ENCODE results near the gene CRYGN. TPM values are rescaled to one million over a fixed set of nuclear protein-coding genes. Genes with fewer than 3 reads are reported as not detected.

Gene CRYGN
- total RNA-seq, 4 donors from 2014 or later, result not detected

- no peaks in the 10 kb centered on the region for H3K27me3 ChIP-seq
- H3K4me3 ChIP-seq, result no peak overlapping the region
- H3K36me3 ChIP-seq, result no peaks in the 10 kb centered on the region
- no peak for DNase-seq
- TF ChIP-seq, protein P1, sequence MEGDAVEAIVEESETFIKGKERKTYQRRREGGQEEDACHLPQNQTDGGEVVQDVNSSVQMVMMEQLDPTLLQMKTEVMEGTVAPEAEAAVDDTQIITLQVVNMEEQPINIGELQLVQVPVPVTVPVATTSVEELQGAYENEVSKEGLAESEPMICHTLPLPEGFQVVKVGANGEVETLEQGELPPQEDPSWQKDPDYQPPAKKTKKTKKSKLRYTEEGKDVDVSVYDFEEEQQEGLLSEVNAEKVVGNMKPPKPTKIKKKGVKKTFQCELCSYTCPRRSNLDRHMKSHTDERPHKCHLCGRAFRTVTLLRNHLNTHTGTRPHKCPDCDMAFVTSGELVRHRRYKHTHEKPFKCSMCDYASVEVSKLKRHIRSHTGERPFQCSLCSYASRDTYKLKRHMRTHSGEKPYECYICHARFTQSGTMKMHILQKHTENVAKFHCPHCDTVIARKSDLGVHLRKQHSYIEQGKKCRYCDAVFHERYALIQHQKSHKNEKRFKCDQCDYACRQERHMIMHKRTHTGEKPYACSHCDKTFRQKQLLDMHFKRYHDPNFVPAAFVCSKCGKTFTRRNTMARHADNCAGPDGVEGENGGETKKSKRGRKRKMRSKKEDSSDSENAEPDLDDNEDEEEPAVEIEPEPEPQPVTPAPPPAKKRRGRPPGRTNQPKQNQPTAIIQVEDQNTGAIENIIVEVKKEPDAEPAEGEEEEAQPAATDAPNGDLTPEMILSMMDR (IDR thresholded peaks at IDR 0.05), result no peak
- TF ChIP-seq POLR2A (IDR thresholded peaks at IDR 0.05), result no peak
- H3K27ac ChIP-seq, result no peak overlapping the region
- H3K9me3 ChIP-seq, result no peaks in the 10 kb centered on the region
- no peaks in the 10 kb centered on the region for H3K4me1 ChIP-seq
Measured at GRCh38 chr7:151390598-151391357, 49.2 kb downstream of the CRYGN start.

- TF ChIP-seq POLR2A (IDR thresholded peaks at IDR 0.05), result no peak
- TF ChIP-seq, protein P1 (IDR thresholded peaks at IDR 0.05), result no peak
- no peaks in the 10 kb centered on the region for H3K9me3 ChIP-seq
- DNase-seq, result no peak
- H3K27me3 ChIP-seq, result no peaks in the 10 kb centered on the region
- H3K4me1 ChIP-seq, result no peaks in the 10 kb centered on the region
- no peak overlapping the region for H3K4me3 ChIP-seq
- no peak overlapping the region for H3K27ac ChIP-seq
- no peaks in the 10 kb centered on the region for H3K36me3 ChIP-seq
Measured at GRCh38 chr7:151389768-151390597, 50.0 kb downstream of the CRYGN start.

DNA sequence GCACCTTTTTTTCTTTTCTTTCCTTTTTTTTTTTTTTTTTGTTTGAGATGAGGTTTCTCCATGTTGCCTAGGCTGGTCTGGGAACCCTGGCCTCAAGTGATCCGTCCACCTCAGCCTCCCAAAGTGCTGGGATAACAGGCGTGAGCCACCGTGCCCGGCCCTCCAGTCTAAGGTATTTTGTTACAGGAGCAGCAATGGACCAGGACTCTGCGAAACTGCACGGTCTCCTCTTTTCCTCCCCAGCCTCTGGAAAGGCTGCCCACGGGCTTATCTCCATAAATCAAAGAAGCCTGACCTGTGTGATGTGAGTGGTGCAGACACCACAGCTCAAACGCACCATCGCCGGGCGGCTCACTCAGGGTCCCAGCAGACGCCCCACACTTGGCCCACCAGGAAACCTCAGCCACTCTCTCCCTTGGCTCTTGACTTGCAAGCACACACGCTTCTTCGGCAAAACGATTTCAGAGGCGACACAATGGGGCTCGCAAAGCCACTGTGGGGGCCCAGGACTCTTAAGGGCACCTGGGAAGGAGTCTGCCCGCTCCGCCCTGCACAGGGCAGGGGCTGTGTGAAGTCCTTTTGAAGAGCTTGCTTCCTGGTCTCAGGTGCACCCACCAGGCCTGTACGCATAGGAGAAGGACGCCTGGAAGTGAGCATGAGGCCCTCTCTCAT is 50.7 kb downstream of the CRYGN start:
- H3K27ac ChIP-seq, result no peak overlapping the region
- no peaks in the 10 kb centered on the region for H3K4me1 ChIP-seq
- no peak overlapping the region for H3K4me3 ChIP-seq
- no peaks in the 10 kb centered on the region for H3K36me3 ChIP-seq
- H3K27me3 ChIP-seq, result no peaks in the 10 kb centered on the region
- DNase-seq, result no peak
- no peak for TF ChIP-seq POLR2A (IDR thresholded peaks at IDR 0.05)
- TF ChIP-seq, protein P1 (IDR thresholded peaks at IDR 0.05), result no peak
- H3K9me3 ChIP-seq, result no peaks in the 10 kb centered on the region

- no peaks in the 10 kb centered on the region for H3K9me3 ChIP-seq
- no peak overlapping the region for H3K4me3 ChIP-seq
- no peak overlapping the region for H3K27ac ChIP-seq
- TF ChIP-seq POLR2A (IDR thresholded peaks at IDR 0.05), result no peak
- TF ChIP-seq, protein P1 (IDR thresholded peaks at IDR 0.05), result no peak
- no peaks in the 10 kb centered on the region for H3K4me1 ChIP-seq
- no peaks in the 10 kb centered on the region for H3K36me3 ChIP-seq
- no peak for DNase-seq
- no peaks in the 10 kb centered on the region for H3K27me3 ChIP-seq
Measured at GRCh38 chr7:151388430-151388829, 51.5 kb downstream of the CRYGN start.

- Histone ChIP-seq H3K9me3 (no peaks in the 10 kb centered on the region), H3K27me3 (no peaks in the 10 kb centered on the region), H3K27ac (no peak overlapping the region), H3K36me3 (no peaks in the 10 kb centered on the region), H3K4me1 (no peaks in the 10 kb centered on the region), H3K4me3 (no peak overlapping the region)
- no peak for DNase-seq
- TF ChIP-seq, protein P1 (IDR thresholded peaks at IDR 0.05), result no peak
- no peak for TF ChIP-seq POLR2A (IDR thresholded peaks at IDR 0.05)
Measured at GRCh38 chr7:151388007-151388297, 52.0 kb downstream of the CRYGN start.
